Measurements from ENCODE around the gene KCNK5. TPM values are rescaled to one million over a fixed set of nuclear protein-coding genes. Genes with fewer than 3 reads are reported as not detected.

The KCNK5 gene
- total and polyA plus RNA-seq, 2 donors (not counting 3 experiments of a cell fraction or from before 2014, with no cell fraction given) = not detected

- ChIA-PET POLR2A (no interaction called here), CTCF (no interaction called here)
- no peak overlapping the region for H3K4me3 ChIP-seq (replicated peaks in 1 of 3; ENCODE audit: insufficient read depth in 1 of 3, low read depth in 1 of 3, low read length in 3 of 3)
- no peaks in the 10 kb centered on the region for H3K79me2 ChIP-seq (ENCODE audit: control insufficient read depth, insufficient read depth, low read length)
- H3K4me1 ChIP-seq (ENCODE audit: control insufficient read depth, extremely low read depth, insufficient read depth, low read length) = no peaks in the 10 kb centered on the region
- no peak for TF ChIP-seq MYC (IDR thresholded peaks at IDR 0.05; ENCODE audit: low read depth, low read length)
- no peak for TF ChIP-seq JUN (IDR thresholded peaks at IDR 0.05; ENCODE audit: borderline replicate concordance, insufficient read depth, insufficient read length, low read depth)
- TF ChIP-seq GATA2 (IDR thresholded peaks at IDR 0.05; ENCODE audit: insufficient read depth, insufficient read length, low read depth, low read length) = no peak
- no peak for TF ChIP-seq EZH2 (IDR thresholded peaks at IDR 0.05; ENCODE audit: borderline replicate concordance, low read depth, low read length, severe bottlenecking)
- no peak for TF ChIP-seq POLR2AphosphoS5 (IDR thresholded peaks at IDR 0.05; ENCODE audit: insufficient read depth, low read depth, low read length)
- TF ChIP-seq FOS (IDR thresholded peaks at IDR 0.05; ENCODE audit: borderline replicate concordance, insufficient read depth, low read length) = no peak
- TF ChIP-seq CTCF (IDR thresholded peaks at IDR 0.05; ENCODE audit: extremely low read depth in 1 of 2, insufficient read depth in 1 of 2, low read depth in 1 of 2, low read length in 2 of 2) = no peak
- TF ChIP-seq MAX (IDR thresholded peaks at IDR 0.05; ENCODE audit: insufficient read depth, insufficient read length) = no peak
- TF ChIP-seq POLR2A (IDR thresholded peaks at IDR 0.05; ENCODE audit: low read depth, low read length) = no peak
- no peak overlapping the region for H3K27ac ChIP-seq (ENCODE audit: insufficient read depth, low read depth, low read length)
- DNase-seq (ENCODE audit: low read depth, low spot score) = no peak
- no peaks in the 10 kb centered on the region for H4K20me1 ChIP-seq (replicated peaks; ENCODE audit: control insufficient read depth, extremely low read depth, insufficient read depth, low read length)
- dilution Hi-C loops (cut with MboI; ENCODE audit: extremely low pct_ligation_motif_present, low sequenced_read_pairs) (no loop called here), intact Hi-C loops (cut with micrococcal nuclease) (no loop called here)
- no peak for FAIRE-seq
- no peaks in the 10 kb centered on the region for H3K9me3 ChIP-seq (replicated peaks; ENCODE audit: control insufficient read depth, insufficient read depth, low read length)
- H3K27me3 ChIP-seq (ENCODE audit: control insufficient read depth in 2 of 2, insufficient read depth in 2 of 2, low read length in 2 of 2) = peaks cover 0 to 10% of the 10 kb centered on the region in 2 experiments
- no peaks in the 10 kb centered on the region for H3K9me1 ChIP-seq (replicated peaks; ENCODE audit: control insufficient read depth, extremely low read depth, insufficient read depth, low read length)
- H2AFZ ChIP-seq (ENCODE audit: low read depth, low read length) = no peak overlapping the region
- no TSS peak for BruUV-seq (replicated peaks)
- no peaks in the 10 kb centered on the region for H3K36me3 ChIP-seq (ENCODE audit: control insufficient read depth in 2 of 2, extremely low read depth in 1 of 2, insufficient read depth in 2 of 2, low read length in 2 of 2)
- H3K4me2 ChIP-seq (ENCODE audit: insufficient read depth, low read length) = no peak overlapping the region
- H3K9ac ChIP-seq (replicated peaks; ENCODE audit: extremely low read depth, insufficient read depth, low read length) = no peak overlapping the region
These were observed 74.6 kb downstream of the KCNK5 start for GRCh38 chr6:39154705-39155104.
